HL-60 (cell line): ENCODE data around the gene CNOT6.

Experiments
- POLR2AphosphoS5 ChIP-seq: IDR thresholded peaks from 2 replicates; pipeline ENCODE4 v1.6.1; 2012; ENCODE audit warnings: low read depth
- TF ChIP-seq, protein P1 (sequence below): IDR thresholded peaks from one replicate; pipeline ENCODE4 v1.5.1; 2011; ENCODE audit warnings: low read length, control low read depth, inconsistent platforms; ENCODE audit not compliant: insufficient read depth

DNA sequence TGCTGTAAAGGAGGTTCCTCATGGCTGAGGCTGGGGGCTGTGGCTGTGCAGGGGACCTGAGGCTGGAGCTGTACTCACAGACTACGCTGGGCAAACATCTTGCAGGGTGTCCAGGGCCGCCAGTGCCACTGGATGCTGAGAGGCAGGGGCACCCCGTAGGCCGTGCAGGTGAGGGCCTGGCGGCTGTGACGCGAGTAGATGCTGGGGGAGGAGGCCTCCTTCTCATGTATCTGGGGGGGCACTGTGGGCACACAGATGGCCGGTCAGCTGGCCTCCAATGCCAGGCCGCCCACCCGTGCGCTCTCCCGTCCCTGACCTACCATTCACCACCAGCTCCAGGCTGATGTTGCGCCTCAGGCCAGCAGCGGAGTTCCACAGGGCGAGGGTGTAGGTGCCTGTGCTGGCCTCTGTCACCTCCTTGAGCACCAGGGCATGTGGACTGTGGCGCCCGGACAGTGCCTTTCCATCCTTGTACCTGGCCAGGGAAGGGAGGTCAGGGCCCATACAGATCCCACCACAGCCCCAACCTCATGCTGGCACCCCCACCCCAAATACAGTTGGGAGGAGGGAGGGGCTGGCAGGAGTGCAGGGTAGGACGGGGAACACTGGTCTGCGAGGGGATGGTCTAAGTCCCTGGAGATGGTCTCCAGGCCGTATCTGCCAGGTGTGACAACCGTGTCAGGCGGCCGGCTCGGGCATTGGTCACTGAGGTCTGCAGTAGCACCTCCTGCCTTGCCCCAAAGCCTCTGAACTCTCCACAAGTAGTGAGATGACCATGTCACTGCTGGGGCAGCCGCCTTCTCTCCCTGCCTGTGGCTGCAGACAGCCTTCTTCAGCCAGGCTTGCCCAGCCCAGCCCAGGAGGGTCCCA, 131.8 kb downstream of the CNOT6 start:
- TF ChIP-seq, protein P1, sequence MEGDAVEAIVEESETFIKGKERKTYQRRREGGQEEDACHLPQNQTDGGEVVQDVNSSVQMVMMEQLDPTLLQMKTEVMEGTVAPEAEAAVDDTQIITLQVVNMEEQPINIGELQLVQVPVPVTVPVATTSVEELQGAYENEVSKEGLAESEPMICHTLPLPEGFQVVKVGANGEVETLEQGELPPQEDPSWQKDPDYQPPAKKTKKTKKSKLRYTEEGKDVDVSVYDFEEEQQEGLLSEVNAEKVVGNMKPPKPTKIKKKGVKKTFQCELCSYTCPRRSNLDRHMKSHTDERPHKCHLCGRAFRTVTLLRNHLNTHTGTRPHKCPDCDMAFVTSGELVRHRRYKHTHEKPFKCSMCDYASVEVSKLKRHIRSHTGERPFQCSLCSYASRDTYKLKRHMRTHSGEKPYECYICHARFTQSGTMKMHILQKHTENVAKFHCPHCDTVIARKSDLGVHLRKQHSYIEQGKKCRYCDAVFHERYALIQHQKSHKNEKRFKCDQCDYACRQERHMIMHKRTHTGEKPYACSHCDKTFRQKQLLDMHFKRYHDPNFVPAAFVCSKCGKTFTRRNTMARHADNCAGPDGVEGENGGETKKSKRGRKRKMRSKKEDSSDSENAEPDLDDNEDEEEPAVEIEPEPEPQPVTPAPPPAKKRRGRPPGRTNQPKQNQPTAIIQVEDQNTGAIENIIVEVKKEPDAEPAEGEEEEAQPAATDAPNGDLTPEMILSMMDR = no peak
- no peak for TF ChIP-seq POLR2AphosphoS5
